HepG2 (cell line): ENCODE results near the gene LPAR1. TPM values are rescaled to one million over a fixed set of nuclear protein-coding genes. Genes with fewer than 3 reads are reported as not detected.

Experiments
- ATAC-seq: fragments of 200-7000 bp; cut with Tn5 transposase; 3 replicates; pipeline ENCODE4 v1.9.1; 2020; ENCODE audit warnings: mild to moderate bottlenecking, moderate library complexity
- BruUV-seq: library from RNA; stranded (reverse); fragments of 400-500 nt; replicated peaks from 2 replicates; lab custom pipeline; 2021; lab: Mats Ljungman, UMichigan
- CTCF ChIA-PET: fragments of 300-600 bp; formaldehyde crosslinking; extraction: SDS; loops from one replicate; lab custom pipeline; 2021; ENCODE audit warnings: low total read pairs, inconsistent platforms, low intra/inter-chr PET ratio; lab: Yijun Ruan, JAX
- POLR2A ChIA-PET: fragments of 350-600 bp; sonication (Branson Sonifier 250); formaldehyde crosslinking; loops from one replicate; lab custom pipeline; 2020; ENCODE audit warnings: antibody characterized with exemption, inconsistent platforms; lab: Yijun Ruan, JAX
- DNase-seq: peaks from one replicate; pipeline ENCODE4 v3.0.0-alpha.2; 2015; ENCODE audit warnings: low spot score
- FAIRE-seq: peaks from 3 replicates; lab custom pipeline; 2011; peaks lifted over from hg19 to GRCh38; lab: Jason Lieb, UNC
- H2AFZ ChIP-seq: one replicate; pipeline ENCODE4 v1.6.1; 2011; ENCODE audit warnings: low read length, inconsistent platforms
- H3K27ac ChIP-seq: fragments of 300-600 bp; 3 replicates; pipeline ENCODE4 v1.8.0; 2011; ENCODE audit warnings: mixed run types, mild to moderate bottlenecking, mixed read lengths, low read length, inconsistent platforms; ENCODE audit not compliant: insufficient read depth; ENCODE audit errors: extremely low read length
- H3K27me3 ChIP-seq, 2 experiments: fragments of 200-600 bp in 1 of 2; 2 replicates in 1 of 2; 3 replicates in 1 of 2; pipeline versions ENCODE4 v1.6.0 to v1.8.0; 2011; ENCODE audit warnings: low read length in 2 of 2, mild to moderate bottlenecking in 2 of 2, moderate library complexity in 2 of 2, inconsistent platforms in 1 of 2; ENCODE audit not compliant: insufficient read depth in 2 of 2, control insufficient read depth in 1 of 2
- H3K36me3 ChIP-seq, 2 experiments: fragments of 200-600 bp in 1 of 2; replicated peaks in 1 of 2; 2 replicates in 1 of 2; 3 replicates in 1 of 2; pipeline versions ENCODE4 v1.5.1 to v1.8.0; 2011; ENCODE audit warnings: low read length in 2 of 2, inconsistent platforms in 1 of 2; ENCODE audit not compliant: insufficient read depth in 2 of 2, control insufficient read depth in 1 of 2
- H3K4me1 ChIP-seq: 2 replicates; pipeline ENCODE4 v1.5.1; 2012; ENCODE audit warnings: low read length, inconsistent platforms; ENCODE audit not compliant: insufficient read depth
- H3K4me2 ChIP-seq: 2 replicates; pipeline ENCODE4 v1.6.0; 2011; ENCODE audit warnings: low read depth, low read length, inconsistent platforms
- H3K4me3 ChIP-seq, 3 experiments: fragments of 200-600 bp in 1 of 3; sonication (generic), shearing (Covaris generic) in 1 of 3; replicated peaks in 1 of 3; 2 replicates each; pipeline ENCODE4 v1.5.1; 2011 to 2016; ENCODE audit warnings: low read length in 3 of 3, inconsistent platforms in 2 of 3, low read depth in 2 of 3, mild to moderate bottlenecking in 2 of 3, control low read depth in 1 of 3, mixed read lengths in 1 of 3; ENCODE audit not compliant: insufficient read depth in 1 of 3
- H3K79me2 ChIP-seq: one replicate; pipeline ENCODE4 v1.6.1; 2011; ENCODE audit warnings: low read length, inconsistent platforms; ENCODE audit not compliant: insufficient read depth
- H3K9ac ChIP-seq: 2 replicates; pipeline ENCODE4 v1.6.0; 2011; ENCODE audit warnings: mild to moderate bottlenecking, low read depth, low read length, inconsistent platforms; ENCODE audit not compliant: insufficient read depth
- H3K9me3 ChIP-seq: 2 replicates; pipeline ENCODE4 v1.5.1; 2012; ENCODE audit warnings: mild to moderate bottlenecking, low read length
- H4K20me1 ChIP-seq: 2 replicates; pipeline ENCODE4 v1.6.0; 2011; ENCODE audit warnings: inconsistent platforms, mild to moderate bottlenecking, low read length, moderate library complexity; ENCODE audit not compliant: insufficient read depth
- DMAP1 ChIP-seq: IDR thresholded peaks from 2 replicates; pipeline ENCODE4 v1.6.1; 2016
- FOXO1 ChIP-seq: sonication (generic); formaldehyde crosslinking; IDR thresholded peaks from 2 replicates; pipeline ENCODE4 v1.4.0; 2020; ENCODE audit warnings: missing genetic modification reagents
- HNF4A ChIP-seq: sonication (generic); formaldehyde crosslinking; IDR thresholded peaks from 2 replicates; pipeline ENCODE4 v1.4.0; 2020; ENCODE audit warnings: missing genetic modification reagents
- KDM4B ChIP-seq: sonication (generic); formaldehyde crosslinking; IDR thresholded peaks from 2 replicates; pipeline ENCODE4 v1.4.0; 2020; ENCODE audit warnings: missing genetic modification reagents
- NCOA1 ChIP-seq: sonication (generic); formaldehyde crosslinking; IDR thresholded peaks from 2 replicates; pipeline ENCODE4 v1.9.0; 2021; ENCODE audit warnings: missing genetic modification reagents
- PRDM15 ChIP-seq: sonication (generic); formaldehyde crosslinking; IDR thresholded peaks from 2 replicates; pipeline ENCODE4 v1.4.0; 2020; ENCODE audit warnings: missing genetic modification reagents
- PREB ChIP-seq: sonication (generic); formaldehyde crosslinking; IDR thresholded peaks from 2 replicates; pipeline ENCODE4 v1.4.0; 2020; ENCODE audit warnings: missing genetic modification reagents
- SP2 ChIP-seq: sonication (generic); formaldehyde crosslinking; IDR thresholded peaks from 2 replicates; pipeline ENCODE4 v1.5.1; 2020; ENCODE audit warnings: mild to moderate bottlenecking, missing genetic modification reagents
- ZNF543 ChIP-seq: sonication (generic); formaldehyde crosslinking; IDR thresholded peaks from 2 replicates; pipeline ENCODE4 v1.4.0; 2020; ENCODE audit warnings: mild to moderate bottlenecking, missing genetic modification reagents
- ZNF777 ChIP-seq: sonication (generic); formaldehyde crosslinking; IDR thresholded peaks from 2 replicates; pipeline ENCODE4 v1.4.0; 2020; ENCODE audit warnings: missing genetic modification reagents
- ZNF879 ChIP-seq: sonication (generic); formaldehyde crosslinking; IDR thresholded peaks from 2 replicates; pipeline ENCODE4 v1.8.1; 2023; ENCODE audit warnings: missing genetic modification reagents
- WGBS: methylation state at CpG from one replicate; pipeline ENCODE4 v1.1.6; 2017; ENCODE audit warnings: low lambda C conversion rate; 5-methylcytosine and 5-hydroxymethylcytosine counted together
- in situ Hi-C: cut with HindIII; loops from 2 replicates; pipeline ENCODE4 v1.10.0; 2017; ENCODE audit warnings: low pct_unique_long_range_greater_than_20kb; ENCODE audit not compliant: extremely low pct_ligation_motif_present
- intact Hi-C: fragments of 100-400 bp; cut with micrococcal nuclease; formaldehyde crosslinking; loops from one replicate; pipeline ENCODE4 v1.10.0; 2022; ENCODE audit not compliant: unreplicated experiment
- polyA plus RNA-seq, 8 experiments: library from polyadenylated mRNA; depleted of rRNA in 3 of 8; stranded (reverse) in 7 of 8; unstranded in 1 of 8; fragments of >200 nt; fragmentation: Illumina TruSeq in 4 of 8; extraction: Trizol in 4 of 8; gene quantifications; 2 replicates each; pipeline versions ENCODE4 v1.2.1 to v1.2.3, GENCODE V29; 2011 to 2016; ENCODE audit warnings: low read depth in 4 of 8, missing spikeins in 1 of 8, mixed read lengths in 1 of 8; ENCODE audit not compliant: insufficient read depth in 1 of 8
- total RNA-seq, 5 experiments: library from RNA; depleted of rRNA; stranded (reverse); fragments of >200 nt; fragmentation: Illumina TruSeq; extraction: Trizol; gene quantifications; 2 replicates each; pipeline ENCODE4 v1.2.3, GENCODE V29; 2016; ENCODE audit warnings: low read depth in 1 of 5
- TF ChIP-seq, protein P1 (sequence below): sonication (generic); formaldehyde crosslinking; IDR thresholded peaks from 2 replicates; pipeline ENCODE4 v1.4.0; 2020; ENCODE audit warnings: missing genetic modification reagents, borderline replicate concordance
- TF ChIP-seq, protein P2 (sequence below): sonication (generic); formaldehyde crosslinking; IDR thresholded peaks from 2 replicates; pipeline ENCODE4 v1.5.1; 2020; ENCODE audit warnings: mild to moderate bottlenecking, missing genetic modification reagents, borderline replicate concordance

The LPAR1 gene
- total and polyA plus RNA-seq, 2 of the 13 experiments (the other 11 are each of a cell fraction or from before 2014, with no cell fraction given), result not detected

DNA sequence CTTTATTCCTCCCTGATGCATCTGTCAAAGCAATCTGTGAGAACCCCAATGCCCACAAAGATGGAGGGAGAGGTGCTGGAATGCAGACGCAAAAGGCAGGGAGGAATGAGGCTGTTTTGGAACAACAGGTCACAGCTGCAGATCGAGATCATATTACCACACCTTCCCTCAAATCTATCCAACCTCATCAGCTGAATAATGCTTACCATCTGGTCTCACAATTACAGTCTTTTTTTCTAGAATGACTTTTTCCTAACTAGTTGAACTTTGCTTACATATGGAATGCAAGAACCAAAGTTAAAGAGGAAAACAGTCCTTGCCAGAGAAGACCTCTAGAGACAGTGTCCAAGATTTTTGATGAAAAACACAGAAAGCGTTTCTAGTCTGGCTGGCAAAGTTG, 158.1 kb downstream of the LPAR1 start:
- Histone ChIP-seq H3K79me2 (no peaks in the 10 kb centered on the region), H3K27me3 (no peaks in the 10 kb centered on the region; a peak in 1 of 5 replicates), H3K4me3 (no peak overlapping the region), H3K36me3 (no peaks in the 10 kb centered on the region), H3K4me2 (no peak overlapping the region), H4K20me1 (no peaks in the 10 kb centered on the region), H3K9ac (no peak overlapping the region), H3K27ac (no peak overlapping the region), H3K4me1 (no peaks in the 10 kb centered on the region), H3K9me3 (no peaks in the 10 kb centered on the region), H2AFZ (no peak overlapping the region)
- BruUV-seq, result no TSS peak
- DNase-seq (no peak), ATAC-seq (no peak), FAIRE-seq (no peak)
- in situ Hi-C loops (loop anchor here (25.0 kb wide), 1 partner anchor 407 kb away; no protein-coding TSS in a partner anchor), intact Hi-C loops (no loop called here)
- CTCF ChIA-PET, result no interaction called here
- POLR2A ChIA-PET, result no interaction called here
- WGBS, result 0% methylated on average over 3 of the region's 3 CpGs
- no peak for TF ChIP-seq HNF4A (CRISPR knock-in tag)
- TF ChIP-seq NCOA1, result no peak
- no peak for TF ChIP-seq PREB (CRISPR knock-in tag)
- no peak for TF ChIP-seq ZNF543 (CRISPR knock-in tag)
- TF ChIP-seq ZNF879, result no peak
- no peak for TF ChIP-seq FOXO1 (CRISPR knock-in tag)
- TF ChIP-seq ZNF777 (CRISPR knock-in tag), result no peak
- TF ChIP-seq SP2 (CRISPR knock-in tag), result no peak
- no peak for TF ChIP-seq DMAP1 (CRISPR knock-in tag)
- TF ChIP-seq, protein P1, sequence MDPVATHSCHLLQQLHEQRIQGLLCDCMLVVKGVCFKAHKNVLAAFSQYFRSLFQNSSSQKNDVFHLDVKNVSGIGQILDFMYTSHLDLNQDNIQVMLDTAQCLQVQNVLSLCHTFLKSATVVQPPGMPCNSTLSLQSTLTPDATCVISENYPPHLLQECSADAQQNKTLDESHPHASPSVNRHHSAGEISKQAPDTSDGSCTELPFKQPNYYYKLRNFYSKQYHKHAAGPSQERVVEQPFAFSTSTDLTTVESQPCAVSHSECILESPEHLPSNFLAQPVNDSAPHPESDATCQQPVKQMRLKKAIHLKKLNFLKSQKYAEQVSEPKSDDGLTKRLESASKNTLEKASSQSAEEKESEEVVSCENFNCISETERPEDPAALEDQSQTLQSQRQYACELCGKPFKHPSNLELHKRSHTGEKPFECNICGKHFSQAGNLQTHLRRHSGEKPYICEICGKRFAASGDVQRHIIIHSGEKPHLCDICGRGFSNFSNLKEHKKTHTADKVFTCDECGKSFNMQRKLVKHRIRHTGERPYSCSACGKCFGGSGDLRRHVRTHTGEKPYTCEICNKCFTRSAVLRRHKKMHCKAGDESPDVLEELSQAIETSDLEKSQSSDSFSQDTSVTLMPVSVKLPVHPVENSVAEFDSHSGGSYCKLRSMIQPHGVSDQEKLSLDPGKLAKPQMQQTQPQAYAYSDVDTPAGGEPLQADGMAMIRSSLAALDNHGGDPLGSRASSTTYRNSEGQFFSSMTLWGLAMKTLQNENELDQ, result no peak
- TF ChIP-seq PRDM15 (CRISPR knock-in tag), result no peak
- TF ChIP-seq KDM4B (CRISPR knock-in tag), result no peak
- TF ChIP-seq, protein P2, sequence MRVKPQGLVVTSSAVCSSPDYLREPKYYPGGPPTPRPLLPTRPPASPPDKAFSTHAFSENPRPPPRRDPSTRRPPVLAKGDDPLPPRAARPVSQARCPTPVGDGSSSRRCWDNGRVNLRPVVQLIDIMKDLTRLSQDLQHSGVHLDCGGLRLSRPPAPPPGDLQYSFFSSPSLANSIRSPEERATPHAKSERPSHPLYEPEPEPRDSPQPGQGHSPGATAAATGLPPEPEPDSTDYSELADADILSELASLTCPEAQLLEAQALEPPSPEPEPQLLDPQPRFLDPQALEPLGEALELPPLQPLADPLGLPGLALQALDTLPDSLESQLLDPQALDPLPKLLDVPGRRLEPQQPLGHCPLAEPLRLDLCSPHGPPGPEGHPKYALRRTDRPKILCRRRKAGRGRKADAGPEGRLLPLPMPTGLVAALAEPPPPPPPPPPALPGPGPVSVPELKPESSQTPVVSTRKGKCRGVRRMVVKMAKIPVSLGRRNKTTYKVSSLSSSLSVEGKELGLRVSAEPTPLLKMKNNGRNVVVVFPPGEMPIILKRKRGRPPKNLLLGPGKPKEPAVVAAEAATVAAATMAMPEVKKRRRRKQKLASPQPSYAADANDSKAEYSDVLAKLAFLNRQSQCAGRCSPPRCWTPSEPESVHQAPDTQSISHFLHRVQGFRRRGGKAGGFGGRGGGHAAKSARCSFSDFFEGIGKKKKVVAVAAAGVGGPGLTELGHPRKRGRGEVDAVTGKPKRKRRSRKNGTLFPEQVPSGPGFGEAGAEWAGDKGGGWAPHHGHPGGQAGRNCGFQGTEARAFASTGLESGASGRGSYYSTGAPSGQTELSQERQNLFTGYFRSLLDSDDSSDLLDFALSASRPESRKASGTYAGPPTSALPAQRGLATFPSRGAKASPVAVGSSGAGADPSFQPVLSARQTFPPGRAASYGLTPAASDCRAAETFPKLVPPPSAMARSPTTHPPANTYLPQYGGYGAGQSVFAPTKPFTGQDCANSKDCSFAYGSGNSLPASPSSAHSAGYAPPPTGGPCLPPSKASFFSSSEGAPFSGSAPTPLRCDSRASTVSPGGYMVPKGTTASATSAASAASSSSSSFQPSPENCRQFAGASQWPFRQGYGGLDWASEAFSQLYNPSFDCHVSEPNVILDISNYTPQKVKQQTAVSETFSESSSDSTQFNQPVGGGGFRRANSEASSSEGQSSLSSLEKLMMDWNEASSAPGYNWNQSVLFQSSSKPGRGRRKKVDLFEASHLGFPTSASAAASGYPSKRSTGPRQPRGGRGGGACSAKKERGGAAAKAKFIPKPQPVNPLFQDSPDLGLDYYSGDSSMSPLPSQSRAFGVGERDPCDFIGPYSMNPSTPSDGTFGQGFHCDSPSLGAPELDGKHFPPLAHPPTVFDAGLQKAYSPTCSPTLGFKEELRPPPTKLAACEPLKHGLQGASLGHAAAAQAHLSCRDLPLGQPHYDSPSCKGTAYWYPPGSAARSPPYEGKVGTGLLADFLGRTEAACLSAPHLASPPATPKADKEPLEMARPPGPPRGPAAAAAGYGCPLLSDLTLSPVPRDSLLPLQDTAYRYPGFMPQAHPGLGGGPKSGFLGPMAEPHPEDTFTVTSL, result no peak
